ENCODE results near the gene SGPL1.
"Not testable (repeated sequence)": the region's sequence is repeated elsewhere in the genome, so short reads cannot be mapped to it uniquely, and the experiment has no call there.

Gene SGPL1, protein sequence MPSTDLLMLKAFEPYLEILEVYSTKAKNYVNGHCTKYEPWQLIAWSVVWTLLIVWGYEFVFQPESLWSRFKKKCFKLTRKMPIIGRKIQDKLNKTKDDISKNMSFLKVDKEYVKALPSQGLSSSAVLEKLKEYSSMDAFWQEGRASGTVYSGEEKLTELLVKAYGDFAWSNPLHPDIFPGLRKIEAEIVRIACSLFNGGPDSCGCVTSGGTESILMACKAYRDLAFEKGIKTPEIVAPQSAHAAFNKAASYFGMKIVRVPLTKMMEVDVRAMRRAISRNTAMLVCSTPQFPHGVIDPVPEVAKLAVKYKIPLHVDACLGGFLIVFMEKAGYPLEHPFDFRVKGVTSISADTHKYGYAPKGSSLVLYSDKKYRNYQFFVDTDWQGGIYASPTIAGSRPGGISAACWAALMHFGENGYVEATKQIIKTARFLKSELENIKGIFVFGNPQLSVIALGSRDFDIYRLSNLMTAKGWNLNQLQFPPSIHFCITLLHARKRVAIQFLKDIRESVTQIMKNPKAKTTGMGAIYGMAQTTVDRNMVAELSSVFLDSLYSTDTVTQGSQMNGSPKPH

DNA sequence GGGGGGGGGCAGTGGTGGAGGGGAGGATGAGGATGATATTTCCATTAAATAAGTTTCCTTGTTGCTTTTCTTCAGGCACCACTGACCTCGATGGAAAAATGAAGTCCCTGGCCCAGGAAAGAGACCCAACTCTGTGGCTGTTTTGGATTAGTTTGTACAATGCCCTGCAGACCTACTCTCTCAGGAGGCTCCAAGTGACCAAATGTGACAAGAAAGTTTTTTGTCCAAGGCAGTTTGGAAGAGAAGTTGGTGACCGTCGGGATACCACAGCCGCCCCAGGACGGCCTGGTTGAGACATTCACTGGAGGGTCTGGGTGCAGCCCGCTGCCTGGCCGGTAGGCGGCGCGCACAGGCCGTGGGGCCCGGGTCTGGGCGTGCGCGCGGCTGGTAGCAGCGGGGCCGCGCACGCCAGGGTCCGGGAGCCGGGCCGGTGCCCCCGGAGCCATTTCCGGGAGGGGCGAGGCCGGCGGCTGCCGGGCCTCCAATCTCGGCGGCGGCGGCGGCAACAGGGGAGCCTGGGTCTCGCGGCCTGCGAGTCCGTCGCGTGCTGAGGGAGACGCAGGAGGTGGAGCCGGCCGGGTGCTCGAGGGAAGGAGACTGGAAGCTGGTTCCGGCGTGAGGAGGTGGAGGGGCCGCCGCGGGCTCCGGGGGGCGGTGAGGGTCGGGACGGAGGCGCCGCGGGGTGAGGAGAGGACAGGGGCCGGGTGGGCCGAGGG lies at the start of gene SGPL1:
Gene SGPL1 (plus strand): TSS at position 445 of the 716 bp plus-strand sequence. CDS start 906 bp downstream, outside the sequence.
- peak; percentile 73 for DNase-seq (ENCODE audit: low read depth, low spot score)

GRCh38 chr10:70768026-70768685 lies 47.6 kb upstream of the SGPL1 start:
- DNase-seq (ENCODE audit: low read depth, low spot score): not testable (repeated sequence)

DNA sequence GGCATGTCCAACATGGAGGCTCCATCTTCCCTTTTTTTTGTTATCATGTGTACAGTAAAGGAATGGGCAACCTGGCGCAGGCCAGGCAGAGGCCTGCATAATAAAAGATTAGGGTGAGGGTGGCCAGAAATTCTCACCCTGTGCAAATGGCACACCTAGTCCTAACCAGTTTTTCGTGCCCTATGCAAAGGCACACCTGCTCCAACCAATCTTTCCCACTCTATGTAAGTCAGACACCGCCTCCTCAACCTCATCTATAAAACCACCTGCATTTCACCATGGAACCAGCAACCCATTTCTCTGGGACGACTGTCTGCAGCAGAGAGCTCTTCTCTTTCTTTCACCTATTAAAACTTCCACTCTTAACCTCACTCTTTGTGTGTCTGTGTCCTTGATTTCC lies 46.6 kb upstream of the SGPL1 start:
- DNase-seq (ENCODE audit: low read depth, low spot score): no peak

DNA sequence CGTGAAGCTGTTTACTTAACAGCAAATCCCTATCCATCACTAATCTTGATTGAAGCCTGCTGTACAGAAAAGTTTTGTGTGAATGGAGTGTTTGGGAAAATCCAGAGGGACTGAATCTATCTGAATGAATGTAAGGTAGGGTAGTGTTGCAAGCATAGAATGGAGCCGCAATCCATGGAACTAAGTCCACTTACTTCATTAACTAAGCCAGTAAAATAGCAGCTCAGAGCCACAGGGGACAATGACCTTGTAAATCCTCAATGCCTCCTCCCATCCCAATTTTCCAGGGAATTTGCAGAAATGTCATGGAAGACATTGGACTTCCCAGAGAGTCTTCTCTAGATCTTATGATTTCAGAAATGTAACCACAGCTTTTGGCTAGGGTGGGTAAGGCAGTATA lies 45.7 kb upstream of the SGPL1 start:
- DNase-seq (ENCODE audit: low read depth, low spot score): no peak

DNA sequence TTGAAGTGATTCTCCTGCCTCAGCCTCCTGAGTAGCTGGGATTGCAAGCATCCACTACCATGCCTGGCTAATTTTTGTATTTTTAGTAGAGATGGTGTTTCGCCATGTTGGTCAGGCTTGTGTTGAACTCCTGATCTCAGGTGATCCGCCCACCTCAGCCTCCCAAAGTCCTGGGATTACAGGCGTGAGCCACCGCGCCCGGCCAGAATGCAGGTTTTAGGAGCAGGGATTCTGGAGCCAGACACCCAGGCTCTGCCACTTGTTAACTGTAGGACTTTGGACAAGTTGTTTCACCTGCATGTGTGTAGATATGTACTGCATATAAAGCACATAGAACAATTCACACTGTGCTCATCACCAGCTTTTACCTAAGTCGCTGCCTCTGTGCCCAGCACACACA lies 45.2 kb upstream of the SGPL1 start:
- DNase-seq (ENCODE audit: low read depth, low spot score): not testable (repeated sequence)

- DNase-seq (ENCODE audit: low read depth, low spot score): no peak
Measured at GRCh38 chr10:70771311-70772194, 44.2 kb upstream of the SGPL1 start.

DNA sequence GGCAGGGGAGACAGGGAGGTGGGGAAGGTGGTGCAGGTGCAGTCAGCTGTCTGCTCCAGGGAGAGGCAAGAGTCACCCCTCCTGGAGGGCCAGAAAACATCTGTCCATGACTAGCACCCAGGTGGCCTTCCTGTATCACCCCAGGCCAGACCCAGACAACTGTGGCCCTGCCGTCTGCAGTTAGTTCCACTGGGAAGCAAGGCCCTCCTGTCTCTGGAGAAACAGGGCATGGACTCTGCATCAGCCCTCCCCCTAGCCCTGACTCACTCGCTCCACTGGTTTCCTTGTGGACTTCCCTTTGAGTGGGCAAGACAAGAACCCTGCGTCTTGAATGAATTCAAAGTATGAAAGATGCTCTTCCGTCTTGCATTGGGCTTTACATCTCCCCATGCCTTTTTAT lies 43.1 kb upstream of the SGPL1 start:
- no peak for DNase-seq (ENCODE audit: low read depth, low spot score)

DNA sequence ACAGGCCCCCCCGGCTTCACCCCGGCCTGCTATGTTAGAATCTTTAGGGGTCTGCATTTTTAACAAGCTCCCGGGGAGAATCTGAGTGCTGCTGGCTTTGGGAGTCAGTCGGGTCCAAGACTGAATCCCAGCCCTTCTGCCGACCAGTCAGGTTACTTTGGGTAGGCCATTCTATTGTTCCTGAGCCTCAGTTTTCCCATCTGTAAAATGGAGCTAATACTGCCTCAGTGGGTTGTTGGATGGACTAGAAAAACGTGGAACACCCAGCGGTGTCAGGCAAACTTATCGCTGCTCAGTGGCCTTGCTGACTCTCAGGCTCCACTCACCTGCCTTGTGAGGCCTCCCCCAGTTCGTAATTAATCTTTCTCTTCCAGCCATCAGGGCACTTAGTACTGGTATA lies 42.3 kb upstream of the SGPL1 start:
- DNase-seq (ENCODE audit: low read depth, low spot score): no peak

DNA sequence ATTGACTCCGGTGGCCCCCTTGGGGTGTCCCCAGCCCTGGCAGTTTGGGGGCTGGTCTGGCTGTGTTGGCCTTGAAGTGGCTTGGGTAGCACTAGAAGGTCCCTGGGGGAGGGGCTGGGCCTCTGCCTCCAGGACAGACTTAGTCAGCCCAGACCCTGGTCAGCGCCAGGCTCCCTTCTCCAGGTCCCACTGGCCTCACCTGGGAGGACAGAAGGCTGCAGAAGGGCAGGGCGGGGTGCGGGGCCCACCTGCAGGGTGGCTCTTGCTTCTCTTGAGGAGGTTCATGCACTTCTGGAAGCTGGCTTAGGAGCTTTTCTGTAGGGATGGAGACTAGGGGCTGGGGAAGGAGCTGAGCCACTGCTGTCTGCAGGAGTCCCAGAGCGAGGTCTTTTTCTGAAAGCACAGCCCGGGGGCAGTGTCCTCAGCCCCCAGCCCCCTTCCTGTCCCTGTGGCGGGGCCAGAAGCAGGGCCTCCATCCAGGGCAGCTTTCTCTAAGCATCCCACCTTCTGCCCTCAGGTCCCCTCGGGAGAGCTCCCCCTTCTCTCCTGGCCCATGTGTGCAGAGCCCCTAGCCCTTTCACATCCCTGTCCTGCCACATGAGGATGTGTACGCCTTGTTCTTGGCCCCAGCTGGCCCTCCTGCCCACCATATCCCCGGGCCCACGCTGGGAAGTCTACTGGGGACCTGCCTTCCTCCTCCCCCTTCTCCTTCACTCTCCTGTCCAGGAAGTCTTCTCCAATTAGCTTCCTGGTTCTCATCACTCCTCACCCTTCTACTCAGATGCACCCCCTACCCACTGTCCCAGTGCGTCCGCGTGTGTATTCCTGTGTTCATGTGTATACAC lies 41.6 kb upstream of the SGPL1 start:
- DNase-seq (ENCODE audit: low read depth, low spot score): no peak

- no peak for DNase-seq (ENCODE audit: low read depth, low spot score)
Measured at GRCh38 chr10:70774810-70775678, 40.7 kb upstream of the SGPL1 start.

- DNase-seq (ENCODE audit: low read depth, low spot score): no peak
Measured at GRCh38 chr10:70775679-70776454, 39.9 kb upstream of the SGPL1 start.

DNA sequence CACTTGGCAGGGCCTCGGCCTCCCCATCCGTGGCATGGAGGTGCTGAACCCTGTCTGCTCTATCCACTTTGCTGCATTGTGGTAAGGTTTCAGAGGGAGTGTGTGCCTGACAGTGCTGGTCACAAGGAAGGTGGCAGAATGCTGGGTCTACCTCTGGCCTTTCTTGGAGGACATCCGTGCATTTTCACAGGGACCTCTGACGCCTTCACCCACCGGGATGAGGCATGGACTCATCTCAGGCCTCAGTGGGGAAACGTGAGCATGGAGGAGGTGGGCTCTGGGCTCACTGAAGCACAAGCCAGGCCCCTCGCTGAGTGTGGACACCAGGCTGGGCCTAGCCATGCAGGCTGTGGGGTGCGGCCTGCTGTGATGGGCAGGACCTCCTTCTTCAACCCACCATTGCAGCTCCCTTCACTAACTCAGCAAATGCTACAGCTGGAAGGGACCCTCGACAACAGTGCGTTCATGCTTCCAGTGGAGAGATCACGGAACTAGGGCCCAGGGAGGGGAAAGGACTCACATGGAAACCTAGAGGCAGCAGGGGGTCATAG lies 39.2 kb upstream of the SGPL1 start:
- no peak for DNase-seq (ENCODE audit: low read depth, low spot score)

DNA sequence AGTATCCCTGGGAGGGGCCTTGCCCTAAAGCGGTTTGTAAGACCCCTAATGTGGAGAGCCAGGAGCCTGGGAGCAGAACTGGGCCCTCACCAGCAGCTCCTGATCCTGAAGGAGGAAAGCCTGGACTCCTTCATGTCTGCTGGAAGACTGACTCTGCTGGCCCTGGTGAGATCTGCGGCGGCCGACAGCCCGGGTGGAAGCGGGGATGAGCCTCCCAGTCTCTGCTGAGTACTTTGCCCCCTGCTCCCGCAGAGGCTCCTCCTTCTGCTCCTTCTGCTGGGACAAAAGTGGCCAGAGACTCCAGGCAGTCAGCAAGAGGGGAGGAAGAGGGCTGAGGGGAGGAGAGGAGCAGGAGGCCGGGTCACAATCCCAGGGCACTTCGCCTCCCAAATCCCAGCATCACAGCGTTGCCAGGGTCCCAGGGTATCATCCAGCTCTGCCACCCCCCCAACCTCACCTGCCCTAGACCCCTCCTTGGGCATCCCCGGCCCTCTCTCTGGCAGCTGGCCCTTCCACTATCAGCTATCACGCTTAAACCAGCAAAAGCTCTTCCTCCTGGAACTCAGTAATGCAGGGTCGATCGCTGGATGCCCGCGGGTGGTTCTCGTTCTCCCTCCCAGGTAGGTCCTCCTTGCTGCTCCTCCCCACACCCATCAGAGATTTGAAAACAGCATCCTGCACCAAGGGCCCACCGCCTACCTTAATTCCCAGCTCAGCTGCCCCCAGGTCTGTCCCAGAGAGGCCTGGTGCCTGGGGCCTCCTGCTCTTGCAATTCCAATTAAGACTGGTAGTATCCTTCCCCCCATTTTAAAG lies 38.5 kb upstream of the SGPL1 start:
- DNase-seq (ENCODE audit: low read depth, low spot score): no peak

DNA sequence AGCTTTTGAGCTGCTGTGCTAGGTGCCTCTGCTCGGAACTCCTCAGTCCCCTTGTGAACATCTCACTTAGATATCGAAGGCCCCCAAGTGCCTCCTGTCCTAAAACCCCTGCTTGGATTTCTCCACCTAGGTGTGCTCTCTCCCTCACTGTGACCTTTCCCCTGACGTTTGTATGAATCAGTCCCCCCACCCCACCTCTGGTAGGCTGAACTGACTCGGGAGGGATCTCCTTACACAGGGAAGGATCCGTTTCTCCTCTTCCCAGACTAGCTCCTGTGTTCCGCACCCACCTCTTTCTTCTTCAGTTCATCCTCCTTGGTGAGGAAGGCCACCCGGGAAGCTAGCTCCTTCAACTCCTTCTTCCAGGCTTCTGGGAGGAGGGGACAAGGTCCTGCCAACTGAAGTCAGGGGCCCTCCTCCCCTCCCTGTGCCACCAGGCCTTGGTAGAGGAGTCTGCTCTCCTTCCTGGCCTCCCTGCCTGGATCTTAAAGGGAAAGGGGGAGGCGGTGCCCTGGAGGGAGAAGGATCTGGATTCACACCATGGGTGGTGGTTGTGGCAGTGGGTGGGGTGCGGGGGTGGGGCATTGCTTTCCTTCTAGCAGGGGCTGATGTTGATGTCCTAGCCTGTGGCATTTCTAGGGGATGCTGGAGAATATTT lies 37.4 kb upstream of the SGPL1 start:
- DNase-seq (ENCODE audit: low read depth, low spot score): no peak

GRCh38 chr10:70779088-70779487 lies 36.7 kb upstream of the SGPL1 start:
- DNase-seq (ENCODE audit: low read depth, low spot score): no peak

DNA sequence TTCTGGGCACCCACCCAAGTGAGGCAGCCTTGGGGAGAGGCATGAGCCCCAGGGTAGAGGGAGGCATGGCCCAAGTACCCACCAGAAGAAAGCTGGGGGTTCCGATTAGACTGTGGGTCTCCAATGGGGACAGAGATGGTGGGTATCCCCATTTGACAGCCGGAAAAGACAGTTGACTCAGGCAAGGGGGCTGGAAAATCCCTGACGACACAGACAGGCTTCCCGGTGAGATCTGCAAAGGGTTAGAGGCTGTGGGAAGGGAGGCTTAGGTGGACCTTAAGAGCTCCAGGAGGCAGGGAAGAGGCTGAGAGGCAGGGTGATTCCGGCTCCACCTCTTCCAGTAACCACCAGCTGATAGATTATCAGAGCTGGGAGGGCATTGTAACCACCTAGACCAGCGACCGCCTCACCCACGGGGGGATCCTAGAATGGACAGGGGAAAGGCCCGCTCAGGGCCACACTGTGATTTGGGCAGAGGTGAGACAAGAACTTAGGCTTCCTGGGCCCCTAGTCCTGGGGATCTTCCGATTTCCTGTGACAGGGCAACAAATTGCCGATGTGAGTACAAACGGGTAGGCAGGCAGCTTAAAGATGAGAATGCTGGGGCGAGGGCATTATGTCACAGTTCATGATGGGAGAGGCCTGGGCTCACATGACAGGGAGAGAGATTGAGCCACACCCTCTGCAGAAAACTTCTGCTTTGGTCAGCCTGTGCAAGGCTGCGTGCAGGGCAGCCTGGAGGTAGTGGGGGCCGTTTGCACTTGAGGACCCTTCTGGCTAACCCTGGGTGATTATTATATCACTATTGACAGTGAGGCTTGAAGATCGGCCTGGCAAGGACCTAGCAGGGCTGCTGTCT lies 36.0 kb upstream of the SGPL1 start:
- DNase-seq (ENCODE audit: low read depth, low spot score): no peak

Data from activated naive CD8-positive, alpha-beta T cell treated with anti-CD3 and anti-CD28 coated beads, Interleukin-2, amount 50 U/mL, for 16 hours (primary cell).